Measurements from ENCODE around the gene TSPAN17. TPM values are rescaled to one million over a fixed set of nuclear protein-coding genes. Genes with fewer than 3 reads are reported as not detected.
A peak's percentile ranks its signal among the peaks of the same experiment; 100 is the strongest.

Gene TSPAN17
- total and polyA plus RNA-seq, 7 experiments from 2014 or later: 16.5 to 47.6 (median 19.3) TPM

DNA sequence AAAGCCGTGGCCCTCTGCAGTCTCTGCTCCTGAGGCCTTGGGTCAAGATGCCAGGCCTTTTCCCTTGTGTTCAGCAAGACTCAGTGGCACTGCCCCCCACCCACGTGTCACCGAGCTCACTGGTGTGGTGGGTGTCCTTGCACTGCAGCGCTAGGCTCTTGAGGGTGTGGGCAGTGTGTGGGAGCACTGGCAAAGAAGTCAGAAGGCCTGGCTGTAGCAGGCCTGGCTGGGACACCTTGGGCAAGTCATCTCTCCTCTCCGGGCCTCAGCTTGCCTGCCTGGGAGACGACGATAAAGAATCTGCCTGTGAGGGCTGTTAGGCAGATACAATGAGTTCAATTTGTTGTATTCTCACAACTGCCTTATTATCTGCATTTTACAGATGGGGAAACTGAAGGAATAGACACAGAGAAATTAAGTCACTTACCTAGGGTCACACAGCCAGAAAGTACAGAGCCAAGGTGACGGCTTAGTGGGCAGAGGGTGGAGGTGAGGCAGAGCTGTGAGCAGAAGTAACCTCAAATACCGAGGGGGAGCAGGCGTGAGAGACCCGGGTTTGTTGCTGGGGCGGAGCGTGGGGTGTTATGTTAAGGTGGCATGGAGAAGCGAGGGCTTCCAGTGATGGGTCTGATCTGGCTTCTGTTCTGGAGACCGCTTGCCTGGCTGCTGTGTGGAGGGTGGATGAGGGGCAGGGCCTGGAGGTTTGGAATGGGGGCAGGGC is 1.4 kb downstream of the TSPAN17 start:
- ATAC-seq (peak; percentile 28), DNase-seq (peak in 5 of 9 donors; percentile 16 to 34 (median 27))
- H3K36me3 Mint-ChIP-seq: peaks cover 0 to 11% (median 3%) of the 10 kb centered on the region in 5 donors
- H3K27me3 Mint-ChIP-seq: no peaks in the 10 kb centered on the region
- no peaks in the 10 kb centered on the region for H3K9me3 Mint-ChIP-seq
- CTCF ChIA-PET: interaction anchor here (0.7 to 1.4 kb wide), 3 partner anchors 9 to 971 kb away, joined by 3 to 5 read pairs (median 4); no protein-coding TSS in a partner anchor
- intact Hi-C loops (cut with micrococcal nuclease): loop anchor here (1.0 to 10.0 kb wide), 4 partner anchors 10 to 1124 kb away; partner anchors contain the start of genes MXD3 (in 1 of the 2) and TMED9 (in 1 of the 2)
- Histone ChIP-seq H3K4me3 (ENCODE audit: low read length) (peak overlapping the region; percentile 50), H3K27ac (ENCODE audit: low read depth, low read length) (peak overlapping the region; percentile 68), H3K9me3 (ENCODE audit: control insufficient read depth in 2 of 3, low read length in 3 of 3) (no peaks in the 10 kb centered on the region), H3K36me3 (ENCODE audit: control insufficient read depth in 2 of 3, insufficient read depth in 3 of 3, low read length in 3 of 3) (no peaks in the 10 kb centered on the region), H3K27me3 (ENCODE audit: control insufficient read depth in 2 of 2, insufficient read depth in 2 of 2, low read length in 2 of 2) (no peaks in the 10 kb centered on the region), H3K4me1 (ENCODE audit: control insufficient read depth in 2 of 2, insufficient read depth in 2 of 2, low read length in 2 of 2) (peaks cover 21 to 40% of the 10 kb centered on the region in 2 donors)
- H3K4me3 Mint-ChIP-seq: peak overlapping the region; percentile 78 to 94 (median 84)
- peak overlapping the region; percentile 77 to 95 (median 86) for H3K27ac Mint-ChIP-seq
- peaks cover 34 to 69% (median 53%) of the 10 kb centered on the region in 7 donors for H3K4me1 Mint-ChIP-seq
- POLR2A ChIA-PET: interaction anchor here (2.4 to 5.3 kb wide), 2 partner anchors 11 to 111 kb away, joined by 10 to 36 read pairs; partner anchors contain the start of gene RNF44

DNA sequence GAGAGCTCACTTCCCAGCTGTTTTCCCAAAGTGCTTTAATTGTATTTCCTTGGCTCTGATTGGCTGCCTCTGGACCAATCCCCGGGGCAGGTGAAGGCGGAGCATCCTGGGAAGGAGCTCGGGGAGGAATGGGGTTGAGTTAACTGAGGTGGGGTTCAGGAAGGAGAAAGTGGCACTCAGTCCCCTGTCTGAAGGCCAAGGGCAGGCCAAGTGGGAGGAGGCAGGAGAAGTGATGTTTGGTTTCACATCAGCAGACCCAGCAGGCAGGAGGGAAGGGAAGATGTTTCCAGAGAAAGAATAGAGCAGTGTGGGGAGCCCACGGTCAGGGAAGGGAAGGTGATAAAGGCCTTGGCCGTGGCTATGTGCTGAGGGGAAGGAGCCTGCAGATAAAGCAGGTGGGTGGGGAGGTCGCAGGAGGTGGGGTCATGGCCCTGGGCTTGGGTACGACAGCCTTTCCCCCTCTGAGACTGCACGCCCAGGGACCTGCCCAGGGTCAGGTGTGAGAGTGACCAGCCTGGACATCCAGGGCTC is 3.1 kb downstream of the TSPAN17 start:
- H3K36me3 Mint-ChIP-seq: peaks cover 0 to 11% (median 6%) of the 10 kb centered on the region in 5 donors
- H3K4me3 Mint-ChIP-seq: peak overlapping the region in 4 of 10 donors; percentile 12 to 88 (median 52)
- no peaks in the 10 kb centered on the region for H3K9me3 ChIP-seq (ENCODE audit: control insufficient read depth in 2 of 3, low read length in 3 of 3)
- ChIA-PET POLR2A (interaction anchor here (5.3 kb wide), 1 partner anchor 9 kb away, joined by 36 read pairs; no protein-coding TSS in a partner anchor), CTCF (interaction anchor here (1.4 to 3.4 kb wide), 2 partner anchors 8 to 10 kb away, joined by 4 to 20 read pairs; no protein-coding TSS in a partner anchor)
- H3K27me3 ChIP-seq (ENCODE audit: control insufficient read depth in 2 of 2, insufficient read depth in 2 of 2, low read length in 2 of 2): no peaks in the 10 kb centered on the region
- peaks cover 0 to 9% (median 0%) of the 10 kb centered on the region in 3 experiments for H3K36me3 ChIP-seq (ENCODE audit: control insufficient read depth in 2 of 3, insufficient read depth in 3 of 3, low read length in 3 of 3)
- intact Hi-C loops (cut with micrococcal nuclease): no loop called here
- no peaks in the 10 kb centered on the region for H3K27me3 Mint-ChIP-seq
- H3K4me1 Mint-ChIP-seq: peaks cover 36 to 76% (median 54%) of the 10 kb centered on the region in 7 donors
- H3K4me1 ChIP-seq (ENCODE audit: control insufficient read depth in 2 of 2, insufficient read depth in 2 of 2, low read length in 2 of 2): peaks cover 21 to 44% of the 10 kb centered on the region in 2 donors
- peak overlapping the region in 8 of 9 donors; percentile 40 to 87 (median 54) for H3K27ac Mint-ChIP-seq
- ATAC-seq: no peak
- no peak overlapping the region for H3K4me3 ChIP-seq (ENCODE audit: low read length)
- no peak for DNase-seq
- no peaks in the 10 kb centered on the region for H3K9me3 Mint-ChIP-seq
- H3K27ac ChIP-seq (ENCODE audit: low read depth, low read length): no peak overlapping the region

DNA sequence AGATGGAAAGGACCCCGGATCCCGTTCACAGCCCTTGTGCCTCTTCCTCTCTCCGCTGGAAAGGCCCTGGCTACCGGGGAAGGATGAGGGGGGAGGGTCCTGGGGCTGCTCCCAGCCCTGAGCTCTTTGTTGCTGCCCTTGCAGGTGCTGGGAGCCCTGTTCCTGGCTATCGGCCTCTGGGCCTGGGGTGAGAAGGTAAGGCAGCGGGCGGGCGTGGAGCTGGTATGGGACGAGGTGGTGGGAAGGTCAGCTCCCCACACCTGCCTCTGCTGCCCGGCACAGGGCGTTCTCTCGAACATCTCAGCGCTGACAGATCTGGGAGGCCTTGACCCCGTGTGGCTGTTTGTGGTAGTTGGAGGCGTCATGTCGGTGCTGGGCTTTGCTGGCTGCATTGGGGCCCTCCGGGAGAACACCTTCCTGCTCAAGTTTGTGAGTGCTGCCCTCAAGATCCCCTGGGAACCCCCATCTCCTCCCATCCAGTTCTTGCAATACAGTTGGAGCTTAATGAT is 4.2 kb downstream of the TSPAN17 start:
- intact Hi-C loops (cut with micrococcal nuclease): no loop called here
- H3K4me3 Mint-ChIP-seq: no peak overlapping the region

DNA sequence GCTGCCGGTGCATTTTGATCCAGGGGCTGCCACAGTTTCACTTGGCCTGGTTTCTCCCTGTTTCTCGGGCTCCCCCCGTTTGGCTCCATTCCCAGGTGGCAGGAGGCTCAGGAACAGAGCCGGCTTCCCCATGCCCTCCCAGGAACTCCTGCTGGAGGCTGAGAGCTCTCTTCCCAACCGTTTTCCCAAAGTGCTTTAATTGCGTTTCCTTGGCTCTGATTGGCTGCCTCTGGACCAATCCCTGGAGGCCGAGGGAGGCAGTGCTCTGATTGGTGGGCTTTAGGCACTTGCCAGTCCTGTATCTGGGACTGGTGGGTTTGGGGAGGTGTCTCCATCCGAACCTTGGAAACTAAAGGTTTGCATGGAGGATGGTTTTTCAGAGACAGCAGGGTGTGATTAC is 4.9 kb downstream of the TSPAN17 start:
- Histone ChIP-seq H3K27ac (ENCODE audit: low read depth, low read length) (no peak overlapping the region), H3K36me3 (ENCODE audit: control insufficient read depth in 2 of 3, insufficient read depth in 3 of 3, low read length in 3 of 3) (peaks cover 0 to 22% (median 0%) of the 10 kb centered on the region in 3 experiments), H3K9me3 (ENCODE audit: control insufficient read depth in 2 of 3, low read length in 3 of 3) (no peaks in the 10 kb centered on the region), H3K27me3 (ENCODE audit: control insufficient read depth in 2 of 2, insufficient read depth in 2 of 2, low read length in 2 of 2) (no peaks in the 10 kb centered on the region), H3K4me1 (ENCODE audit: control insufficient read depth in 2 of 2, insufficient read depth in 2 of 2, low read length in 2 of 2) (peaks cover 16 to 39% of the 10 kb centered on the region in 2 donors), H3K4me3 (ENCODE audit: low read length) (no peak overlapping the region)
- H3K36me3 Mint-ChIP-seq: peaks cover 0 to 15% (median 6%) of the 10 kb centered on the region in 5 donors
- H3K27me3 Mint-ChIP-seq: no peaks in the 10 kb centered on the region
- H3K4me3 Mint-ChIP-seq: no peak overlapping the region
- H3K9me3 Mint-ChIP-seq: no peaks in the 10 kb centered on the region
- intact Hi-C loops (cut with micrococcal nuclease): no loop called here
- no peak for DNase-seq
- peaks cover 29 to 63% (median 46%) of the 10 kb centered on the region in 7 donors for H3K4me1 Mint-ChIP-seq
- H3K27ac Mint-ChIP-seq: peak overlapping the region in 4 of 9 donors; percentile 18 to 87 (median 46)
- POLR2A ChIA-PET: interaction anchor here (1.0 to 1.3 kb wide), 2 partner anchors 13 to 17 kb away, joined by 3 to 4 read pairs; no protein-coding TSS in a partner anchor
- CTCF ChIA-PET: interaction anchor here (0.6 to 3.4 kb wide), 2 partner anchors 9 to 315 kb away, joined by 8 to 20 read pairs; no protein-coding TSS in a partner anchor
- no peak for ATAC-seq

More for the DNA sequence above, 4.2 kb downstream of the TSPAN17 start:
- Histone ChIP-seq H3K36me3 (ENCODE audit: control insufficient read depth in 2 of 3, insufficient read depth in 3 of 3, low read length in 3 of 3) (peaks cover 0 to 19% (median 0%) of the 10 kb centered on the region in 3 experiments), H3K4me1 (ENCODE audit: control insufficient read depth in 2 of 2, insufficient read depth in 2 of 2, low read length in 2 of 2) (peaks cover 18 to 41% of the 10 kb centered on the region in 2 donors), H3K27ac (ENCODE audit: low read depth, low read length) (no peak overlapping the region), H3K27me3 (ENCODE audit: control insufficient read depth in 2 of 2, insufficient read depth in 2 of 2, low read length in 2 of 2) (no peaks in the 10 kb centered on the region), H3K9me3 (ENCODE audit: control insufficient read depth in 2 of 3, low read length in 3 of 3) (no peaks in the 10 kb centered on the region), H3K4me3 (ENCODE audit: low read length) (no peak overlapping the region)
- H3K27me3 Mint-ChIP-seq: no peaks in the 10 kb centered on the region
- CTCF ChIA-PET: interaction anchor here (0.6 to 3.4 kb wide), 2 partner anchors 9 to 316 kb away, joined by 8 to 20 read pairs; no protein-coding TSS in a partner anchor
- peak overlapping the region in 5 of 9 donors; percentile 15 to 87 (median 54) for H3K27ac Mint-ChIP-seq
- ATAC-seq (no peak), DNase-seq (no peak)
- POLR2A ChIA-PET: interaction anchor here (1.0 to 1.3 kb wide), 2 partner anchors 12 to 16 kb away, joined by 3 to 4 read pairs; no protein-coding TSS in a partner anchor
- H3K4me1 Mint-ChIP-seq: peaks cover 34 to 69% (median 51%) of the 10 kb centered on the region in 7 donors
- no peaks in the 10 kb centered on the region for H3K9me3 Mint-ChIP-seq
- peaks cover 0 to 15% (median 6%) of the 10 kb centered on the region in 5 donors for H3K36me3 Mint-ChIP-seq

DNA sequence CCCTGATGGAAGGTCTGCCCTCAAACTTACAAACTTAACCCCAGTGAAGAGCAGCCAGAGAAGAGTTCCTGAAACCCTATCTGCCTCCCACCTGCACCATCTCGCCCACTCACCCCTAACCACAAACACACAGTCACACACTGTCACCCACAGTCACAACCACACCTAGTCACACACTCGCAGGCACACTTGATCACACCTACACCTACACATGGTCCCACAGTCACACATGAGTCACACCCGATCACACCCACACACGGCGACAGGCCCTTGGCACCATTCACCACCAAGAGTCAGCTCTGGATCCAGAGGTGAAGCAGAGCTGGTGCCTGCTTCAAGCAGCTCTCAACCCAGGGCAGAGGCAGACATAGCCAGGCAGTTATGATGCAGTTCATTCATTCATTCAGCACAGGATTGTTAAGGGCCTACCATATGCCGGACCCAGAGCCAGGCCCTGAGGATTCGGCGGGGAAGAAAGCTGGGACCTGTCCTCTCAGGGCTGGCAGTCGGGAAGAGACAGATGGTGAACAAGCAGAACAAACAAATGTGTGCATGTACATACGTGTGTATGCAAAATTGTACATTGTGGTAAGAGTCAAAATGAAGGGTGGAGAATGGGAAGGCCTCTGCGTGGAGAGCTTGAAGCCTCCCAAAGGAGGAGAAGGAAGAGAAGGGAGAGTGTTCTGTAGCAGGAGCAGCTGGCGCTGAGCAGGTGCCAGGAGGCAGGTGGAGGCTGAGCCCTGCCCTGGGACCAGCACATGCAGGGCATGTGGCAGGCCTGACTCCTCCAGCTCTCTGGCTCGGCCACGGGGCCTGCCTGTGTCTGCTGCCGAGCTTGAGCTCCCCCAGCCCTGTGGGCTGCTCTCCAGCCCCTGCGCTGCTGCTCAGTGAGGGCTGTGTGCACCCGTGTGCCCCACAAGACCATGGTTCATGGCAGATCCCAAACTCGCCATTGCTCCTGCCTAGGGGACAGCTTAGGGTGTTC is 6.4 kb downstream of the TSPAN17 start:
- H3K9me3 Mint-ChIP-seq: no peaks in the 10 kb centered on the region
- H3K27me3 Mint-ChIP-seq: no peaks in the 10 kb centered on the region
- H3K4me1 Mint-ChIP-seq: peaks cover 36 to 66% (median 49%) of the 10 kb centered on the region in 7 donors
- CTCF ChIA-PET: interaction anchor here (0.6 kb wide), 2 partner anchors 27 to 231 kb away, joined by 3 to 4 read pairs; no protein-coding TSS in a partner anchor
- Histone ChIP-seq H3K36me3 (ENCODE audit: control insufficient read depth in 2 of 3, insufficient read depth in 3 of 3, low read length in 3 of 3) (peaks cover 0 to 22% (median 0%) of the 10 kb centered on the region in 3 experiments), H3K27ac (ENCODE audit: low read depth, low read length) (no peak overlapping the region), H3K27me3 (ENCODE audit: control insufficient read depth in 2 of 2, insufficient read depth in 2 of 2, low read length in 2 of 2) (no peaks in the 10 kb centered on the region), H3K4me1 (ENCODE audit: control insufficient read depth in 2 of 2, insufficient read depth in 2 of 2, low read length in 2 of 2) (peaks cover 18 to 42% of the 10 kb centered on the region in 2 donors), H3K4me3 (ENCODE audit: low read length) (no peak overlapping the region), H3K9me3 (ENCODE audit: control insufficient read depth in 2 of 3, low read length in 3 of 3) (no peaks in the 10 kb centered on the region)
- peak overlapping the region; percentile 6 to 84 (median 53) for H3K27ac Mint-ChIP-seq
- POLR2A ChIA-PET: interaction anchor here (0.5 kb wide), 1 partner anchor 751 kb away, joined by 3 read pairs; no protein-coding TSS in a partner anchor
- intact Hi-C loops (cut with micrococcal nuclease): no loop called here
- peak overlapping the region in 4 of 10 donors; percentile 2 to 6 (median 3) for H3K4me3 Mint-ChIP-seq
- ATAC-seq: peak; percentile 39
- H3K36me3 Mint-ChIP-seq: peaks cover 0 to 13% (median 6%) of the 10 kb centered on the region in 5 donors
- DNase-seq: peak in 1 of 9 donors; percentile 81
